HL-60/S4 treated with phorbol 12-myristate 13-acetate at 8.2 ng/mL for 4 days and 3 days (cell line): ENCODE measurements around the gene VCAN.
"Not testable (repeated sequence)": the region's sequence is repeated elsewhere in the genome, so short reads cannot be mapped to it uniquely, and the experiment has no call there.

Source experiments
- in situ Hi-C: fragments of 300-500 bp; cut with MboI; formaldehyde crosslinking; loops from 2 replicates; pipeline ENCODE4 v1.15.0; 2022; ENCODE audit warnings: low sequenced_read_pairs

VCAN gene

GRCh38 chr5:83471405-83472212, at the start of gene VCAN:
VCAN (plus strand) TSS chr5:83471744; CDS start chr5:83483519, 11,775 bp downstream.
- in situ Hi-C loops, result no loop called here

GRCh38 chr5:83422284-83422683, 49.3 kb upstream of the VCAN start:
- in situ Hi-C loops, result no loop called here

- in situ Hi-C loops, result no loop called here
Measured at GRCh38 chr5:83426855-83427254, 44.7 kb upstream of the VCAN start.

GRCh38 chr5:83428126-83428525, 43.4 kb upstream of the VCAN start:
- in situ Hi-C loops, result no loop called here

GRCh38 chr5:83428890-83429289, 42.7 kb upstream of the VCAN start:
- in situ Hi-C loops, result no loop called here

GRCh38 chr5:83430130-83431010, 41.2 kb upstream of the VCAN start:
- in situ Hi-C loops, result no loop called here

- in situ Hi-C loops, result no loop called here
Measured at GRCh38 chr5:83433891-83434290, 37.7 kb upstream of the VCAN start.

- in situ Hi-C loops, result no loop called here
Measured at GRCh38 chr5:83434946-83435345, 36.6 kb upstream of the VCAN start.

GRCh38 chr5:83436276-83436675, 35.3 kb upstream of the VCAN start:
- in situ Hi-C loops, result no loop called here

GRCh38 chr5:83437697-83438096, 33.8 kb upstream of the VCAN start:
- in situ Hi-C loops, result not testable (repeated sequence)

- in situ Hi-C loops, result no loop called here
Measured at GRCh38 chr5:83440826-83441225, 30.7 kb upstream of the VCAN start.

- in situ Hi-C loops, result no loop called here
Measured at GRCh38 chr5:83441747-83442146, 29.8 kb upstream of the VCAN start.

- in situ Hi-C loops, result no loop called here
Measured at GRCh38 chr5:83443534-83443933, 28.0 kb upstream of the VCAN start.

GRCh38 chr5:83444445-83444844, 27.1 kb upstream of the VCAN start:
- in situ Hi-C loops, result no loop called here

- in situ Hi-C loops, result no loop called here
Measured at GRCh38 chr5:83446253-83446947, 25.1 kb upstream of the VCAN start.

- in situ Hi-C loops, result no loop called here
Measured at GRCh38 chr5:83447533-83447932, 24.0 kb upstream of the VCAN start.

GRCh38 chr5:83450183-83450966, 21.2 kb upstream of the VCAN start:
- in situ Hi-C loops, result no loop called here

GRCh38 chr5:83450967-83451248, 20.6 kb upstream of the VCAN start:
- in situ Hi-C loops, result no loop called here

- in situ Hi-C loops, result no loop called here
Measured at GRCh38 chr5:83451955-83452354, 19.6 kb upstream of the VCAN start.

GRCh38 chr5:83453937-83454336, 17.6 kb upstream of the VCAN start:
- in situ Hi-C loops, result no loop called here

- in situ Hi-C loops, result no loop called here
Measured at GRCh38 chr5:83464261-83464660, 7.3 kb upstream of the VCAN start.
